GM18951 (cell line): Measurements from ENCODE around the gene KRTAP4-5.
"Not testable (repeated sequence)": the region's sequence is repeated elsewhere in the genome, so short reads cannot be mapped to it uniquely, and the experiment has no call there.

Experiments
- POLR2A ChIP-seq: IDR thresholded peaks from 4 replicates; pipeline ENCODE4 v1.6.1; 2011; ENCODE audit warnings: mild to moderate bottlenecking; ENCODE audit not compliant: insufficient read length, insufficient read depth; ENCODE audit errors: extremely low read depth
- in situ Hi-C: fragments of 300-500 bp; cut with MboI; formaldehyde crosslinking; loops from one replicate; pipeline ENCODE4 v1.12.0; 2022; ENCODE audit warnings: low sequenced_read_pairs, mixed read lengths, inconsistent platforms; ENCODE audit not compliant: unreplicated experiment

Gene KRTAP4-5

GRCh38 chr17:41133880-41134735, 15.5 kb downstream of the KRTAP4-5 start:
- in situ Hi-C loops: no loop called here
- no peak for TF ChIP-seq POLR2A

- in situ Hi-C loops: no loop called here
- no peak for TF ChIP-seq POLR2A
These were observed 17.6 kb downstream of the KRTAP4-5 start for GRCh38 chr17:41131979-41132378.

GRCh38 chr17:41127371-41127770, 22.3 kb downstream of the KRTAP4-5 start:
- in situ Hi-C loops: no loop called here
- no peak for TF ChIP-seq POLR2A

GRCh38 chr17:41126412-41126811, 23.2 kb downstream of the KRTAP4-5 start:
- in situ Hi-C loops: no loop called here
- no peak for TF ChIP-seq POLR2A

- no peak for TF ChIP-seq POLR2A
- in situ Hi-C loops: no loop called here
These were observed 24.6 kb downstream of the KRTAP4-5 start for GRCh38 chr17:41125064-41125463.

GRCh38 chr17:41123991-41124371, 25.6 kb downstream of the KRTAP4-5 start, which contains the start of gene KRTAP4-12:
Gene KRTAP4-12 (minus strand): TSS chr17:41124182. CDS start chr17:41124122, 60 bp downstream.
- in situ Hi-C loops: not testable (repeated sequence)

- in situ Hi-C loops: not testable (repeated sequence)
These were observed 26.2 kb downstream of the KRTAP4-5 start for GRCh38 chr17:41123292-41123990.

- in situ Hi-C loops: no loop called here
- TF ChIP-seq POLR2A: no peak
These were observed 27.9 kb downstream of the KRTAP4-5 start for GRCh38 chr17:41121742-41122141.

GRCh38 chr17:41119696-41120690, 29.6 kb downstream of the KRTAP4-5 start:
- in situ Hi-C loops: not testable (repeated sequence)

GRCh38 chr17:41118721-41119120, 30.9 kb downstream of the KRTAP4-5 start:
- TF ChIP-seq POLR2A: no peak
- in situ Hi-C loops: no loop called here

- in situ Hi-C loops: not testable (repeated sequence)
These were observed 31.7 kb downstream of the KRTAP4-5 start, which contains the start of gene KRTAP4-11 for GRCh38 chr17:41117846-41118386. Gene KRTAP4-11 (minus strand): TSS chr17:41118373. CDS start chr17:41118315, 58 bp downstream.

- in situ Hi-C loops: no loop called here
These were observed 33.3 kb downstream of the KRTAP4-5 start for GRCh38 chr17:41116297-41116696.

More at GRCh38 chr17:41116297-41116696, 33.3 kb downstream of the KRTAP4-5 start:
- no peak for TF ChIP-seq POLR2A
